ENCODE results near the gene SCAI.
"Not testable (repeated sequence)": the region's sequence is repeated elsewhere in the genome, so short reads cannot be mapped to it uniquely, and the experiment has no call there.

SCAI gene

DNA sequence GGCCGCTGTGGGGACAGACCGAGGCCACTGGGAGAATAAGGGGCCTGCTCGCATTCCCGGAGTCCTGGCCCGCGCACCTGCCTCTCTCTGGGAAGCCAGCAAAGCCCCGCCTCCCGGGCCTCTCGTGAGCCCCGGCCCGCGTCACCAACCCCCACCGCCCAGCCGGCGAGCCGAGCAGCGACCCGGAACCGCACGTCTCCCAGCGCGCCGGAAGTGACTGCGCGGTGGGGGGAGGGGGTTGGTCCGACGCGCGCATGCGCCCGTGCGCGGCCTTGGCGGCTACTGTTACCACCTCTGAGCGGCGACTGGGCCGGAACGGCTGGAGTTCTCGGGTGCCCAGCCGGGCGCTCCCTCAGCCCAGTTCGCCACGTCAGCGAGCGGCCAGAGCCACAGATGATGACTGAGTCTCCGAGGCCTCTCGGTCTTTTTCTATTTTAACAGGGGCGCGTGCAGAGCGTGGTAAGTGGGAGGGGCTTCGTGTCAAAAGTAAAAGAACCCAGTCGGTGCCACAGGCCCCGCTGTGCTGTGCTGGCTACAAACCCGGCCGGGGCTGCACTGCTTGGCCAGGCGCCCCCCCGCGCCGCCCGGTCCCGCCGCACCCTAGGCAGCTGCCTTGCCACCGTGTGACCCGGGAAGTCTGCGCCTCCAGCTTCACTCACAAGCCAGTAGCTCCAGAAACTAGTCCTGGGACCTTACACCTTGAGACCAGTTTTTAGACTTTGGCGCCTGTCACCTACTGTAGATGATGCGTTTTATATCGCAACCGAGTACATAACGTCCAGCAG, 202.2 kb downstream of the SCAI start, which contains the start of gene GOLGA1:
GOLGA1 (minus strand) TSS at position 190 of the 785 bp plus-strand sequence. CDS start 2,372 bp downstream, outside the sequence.
- DNase-seq = peak; percentile 96

DNA sequence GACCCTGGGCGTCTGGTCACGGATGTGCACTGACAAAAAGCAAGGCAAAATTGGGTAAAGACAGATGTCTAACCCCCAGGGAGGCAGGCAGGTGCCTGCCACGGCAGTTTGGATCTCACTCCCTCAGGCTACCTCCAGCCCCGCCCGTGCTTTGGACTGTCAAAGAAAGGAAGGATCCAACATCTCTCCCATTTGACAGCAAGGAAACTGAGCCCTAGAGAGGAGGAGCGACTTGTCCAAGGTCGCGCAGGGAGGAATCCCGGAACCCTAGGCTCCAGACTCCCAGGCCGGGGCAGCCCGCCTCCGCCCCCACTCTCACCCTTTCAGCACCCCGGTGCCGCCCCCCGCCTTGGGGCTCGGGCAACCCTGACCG, 202.8 kb downstream of the SCAI start:
- DNase-seq = peak; percentile 70

DNA sequence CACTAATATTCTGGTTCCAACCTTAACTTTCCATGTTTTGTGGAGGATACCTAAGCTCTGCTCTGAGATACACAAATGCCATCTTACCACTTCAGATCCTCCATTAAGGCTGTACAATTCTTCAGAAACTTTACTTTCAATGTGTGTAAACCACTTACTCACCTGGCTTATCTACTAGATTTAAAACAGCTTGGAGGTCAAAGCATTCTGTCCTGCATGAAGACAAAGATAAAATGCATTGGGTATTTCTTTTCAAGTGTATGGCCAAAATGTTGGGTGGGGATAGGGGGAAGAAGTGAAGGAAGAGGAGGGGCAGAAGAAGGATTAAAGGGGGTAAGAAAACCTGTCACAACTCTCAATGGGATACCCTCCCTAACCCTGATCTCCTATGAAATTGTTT, 203.4 kb downstream of the SCAI start:
- peak; percentile 32 for DNase-seq

DNA sequence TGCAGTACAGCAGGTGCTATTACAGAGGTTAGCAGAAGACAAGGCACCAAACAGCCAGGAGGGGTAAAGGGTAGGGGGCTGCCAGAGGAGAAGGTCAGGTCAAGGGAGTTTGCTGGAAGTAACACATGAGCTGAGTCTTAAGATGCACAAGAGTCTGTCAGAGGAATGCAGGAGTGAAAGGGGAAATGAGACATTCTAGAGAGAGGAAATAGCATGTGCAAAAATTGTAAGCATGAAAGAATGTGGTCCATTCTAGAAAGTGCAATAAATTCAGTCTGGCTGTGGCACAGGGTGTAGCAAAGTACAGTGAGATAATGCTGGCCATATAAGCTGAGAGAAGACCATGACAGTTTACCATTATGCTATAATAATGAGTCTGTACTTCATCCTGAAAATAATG, 209.0 kb downstream of the SCAI start:
- DNase-seq = no peak

DNA sequence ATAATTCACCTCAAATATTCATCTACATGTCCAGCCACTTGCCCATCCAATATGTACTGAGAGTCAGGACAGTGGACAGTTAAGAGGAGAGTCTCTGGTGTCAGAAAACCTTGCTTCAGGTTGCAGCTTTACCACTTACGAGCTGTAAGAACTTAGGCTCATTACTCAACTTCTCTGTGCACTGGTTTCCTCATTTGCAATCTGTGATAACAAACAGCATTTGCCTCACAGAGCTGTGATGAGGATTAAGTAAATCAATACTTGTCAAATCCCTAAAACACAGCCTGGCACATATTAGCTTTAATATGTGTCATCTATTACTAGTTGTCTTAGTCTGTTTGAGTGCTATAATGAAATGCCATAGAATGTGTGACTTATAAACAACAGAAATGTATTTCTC, 211.0 kb downstream of the SCAI start:
- peak; percentile 68 for DNase-seq

DNA sequence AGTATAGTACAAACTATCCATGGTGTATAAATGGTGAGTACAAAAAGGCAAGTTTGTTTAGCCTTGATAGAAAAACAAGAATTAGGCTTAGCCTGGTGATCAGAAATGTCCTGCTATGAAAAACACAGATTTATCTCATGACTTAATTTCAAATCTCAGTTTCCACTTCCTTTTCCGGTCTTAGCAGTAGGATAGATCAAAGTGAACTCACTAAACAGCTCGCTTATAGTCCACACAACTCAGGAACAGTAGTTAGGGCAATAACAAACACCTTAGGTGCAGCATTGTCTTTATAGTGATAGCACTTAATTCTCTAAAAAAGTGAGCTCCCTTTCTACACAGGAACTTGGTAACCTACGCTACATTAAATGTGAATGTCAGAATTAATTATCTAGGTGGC, 213.9 kb downstream of the SCAI start:
- DNase-seq = no peak

DNA sequence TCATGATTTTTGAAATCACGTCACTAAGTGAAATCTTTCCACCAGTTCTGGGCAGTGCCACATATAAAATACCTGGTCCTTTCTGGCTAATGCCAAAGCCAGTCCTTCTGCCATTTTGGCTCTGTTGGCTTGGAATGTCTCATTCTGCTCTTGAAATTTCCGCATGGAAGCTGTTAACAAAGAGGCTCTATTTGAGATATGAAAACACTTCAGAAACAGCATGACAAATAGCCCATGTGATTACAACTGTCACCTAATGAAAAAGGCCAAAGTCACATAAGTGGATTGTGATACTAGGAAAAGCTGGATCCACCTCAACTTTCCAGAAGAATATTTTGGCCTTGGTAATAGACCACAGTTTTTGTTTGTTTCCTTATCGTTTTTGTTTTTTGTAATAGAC, 215.2 kb downstream of the SCAI start:
- no peak for DNase-seq

DNA sequence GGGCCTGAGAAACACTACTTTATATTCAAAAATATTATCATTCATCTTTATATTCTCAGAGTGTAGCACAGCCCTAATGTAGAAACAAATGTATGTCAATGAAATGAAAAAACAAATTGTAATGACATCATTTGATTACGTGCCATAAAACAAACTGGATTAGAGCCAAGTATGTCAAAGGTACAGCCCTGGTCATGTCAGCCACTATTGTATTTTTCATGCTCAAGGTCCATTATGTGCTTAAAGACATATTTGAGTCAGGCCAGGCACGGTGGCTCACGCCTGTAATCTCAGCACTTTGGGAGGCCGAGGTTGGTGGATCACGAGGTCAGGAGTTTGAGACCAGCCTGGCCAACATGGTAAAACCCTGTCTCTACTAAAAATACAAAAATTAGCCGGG, 222.9 kb downstream of the SCAI start:
- DNase-seq = not testable (repeated sequence)

DNA sequence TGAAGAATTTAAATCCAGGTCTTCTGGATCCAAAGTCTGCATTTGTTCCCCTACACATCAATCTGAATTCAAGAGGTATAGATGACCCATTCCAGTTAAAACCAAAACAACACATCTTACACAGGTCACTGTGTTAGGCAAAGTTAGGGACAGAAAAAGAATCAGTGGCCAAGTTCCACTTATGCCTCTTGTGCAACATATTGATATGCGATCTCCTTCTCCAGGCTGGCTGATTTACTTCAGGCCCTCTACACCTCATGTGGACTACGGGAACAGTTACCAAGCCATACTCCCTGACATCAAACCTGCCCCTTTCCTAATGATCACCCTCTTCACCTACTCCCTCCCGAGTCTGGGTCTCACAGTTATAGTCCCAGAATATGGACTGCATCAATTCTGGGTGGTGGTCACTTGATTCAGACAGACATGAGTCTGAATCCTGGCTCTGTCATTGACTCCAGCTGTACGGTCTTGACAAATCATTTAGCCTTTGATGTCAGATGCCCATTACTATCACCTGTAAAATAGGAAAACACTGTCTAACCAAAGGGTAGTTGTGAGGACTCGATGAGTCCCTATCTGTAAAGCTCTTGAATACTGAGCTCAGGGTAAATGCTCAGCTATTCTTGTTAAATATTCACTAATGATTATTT, 228.4 kb downstream of the SCAI start:
- DNase-seq = no peak

DNA sequence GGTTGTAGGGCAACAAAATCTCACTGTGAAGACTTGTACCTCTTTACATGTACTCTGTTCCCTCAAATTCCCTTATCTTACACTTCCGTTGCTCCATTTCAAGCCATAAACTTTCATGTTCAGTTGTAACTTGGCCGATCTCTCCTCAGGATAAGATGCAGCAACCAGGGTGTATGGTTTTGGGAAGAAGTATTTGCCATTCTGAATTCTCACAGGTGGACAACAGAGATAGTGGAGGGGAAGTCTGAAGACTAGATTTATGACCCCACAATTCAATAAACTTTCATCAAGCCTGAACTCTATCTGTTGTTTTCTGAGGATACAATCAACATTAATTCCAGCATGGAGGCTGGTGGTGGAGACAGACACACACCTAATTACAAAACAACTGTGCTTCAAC, 229.9 kb downstream of the SCAI start:
- DNase-seq = no peak

DNA sequence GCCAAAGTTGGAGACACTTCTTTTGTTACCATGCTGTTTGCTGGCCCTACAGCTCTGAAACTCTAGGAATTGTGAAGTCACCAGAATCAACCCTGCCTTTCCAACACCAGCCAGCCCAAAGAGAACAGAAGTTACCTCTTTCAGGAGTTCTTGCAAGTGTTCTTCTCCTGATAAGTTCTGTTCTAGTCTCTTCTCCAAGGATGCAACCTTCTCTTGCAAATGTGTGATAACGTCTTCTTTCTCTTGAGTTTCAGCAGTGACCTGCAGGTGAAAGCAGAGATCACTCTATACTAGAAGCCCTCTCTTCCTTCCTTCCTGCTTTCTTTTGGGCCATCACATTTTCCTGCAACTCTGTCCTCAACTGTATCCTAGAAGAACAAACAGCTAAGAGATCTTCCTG, 231.6 kb downstream of the SCAI start:
- no peak for DNase-seq

DNA sequence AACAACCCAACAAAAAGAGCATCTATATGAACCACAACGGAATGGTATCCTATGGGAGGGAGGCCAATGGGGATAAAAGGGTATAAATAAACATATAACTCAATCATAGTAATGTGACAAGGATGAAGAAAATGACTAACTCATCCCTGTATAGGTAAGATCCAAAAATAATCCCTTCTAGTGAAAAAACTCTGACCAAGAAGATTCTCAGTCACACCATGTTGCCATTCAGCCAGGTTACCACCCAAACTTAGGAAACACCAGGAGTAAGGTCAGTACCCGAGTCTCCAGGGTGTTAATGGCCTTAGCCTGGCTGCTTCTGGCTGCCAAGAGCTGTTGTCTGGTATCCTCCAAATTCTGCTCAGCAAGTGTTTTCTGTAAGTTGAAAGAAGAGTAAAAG, 235.2 kb downstream of the SCAI start:
- DNase-seq = no peak

DNA sequence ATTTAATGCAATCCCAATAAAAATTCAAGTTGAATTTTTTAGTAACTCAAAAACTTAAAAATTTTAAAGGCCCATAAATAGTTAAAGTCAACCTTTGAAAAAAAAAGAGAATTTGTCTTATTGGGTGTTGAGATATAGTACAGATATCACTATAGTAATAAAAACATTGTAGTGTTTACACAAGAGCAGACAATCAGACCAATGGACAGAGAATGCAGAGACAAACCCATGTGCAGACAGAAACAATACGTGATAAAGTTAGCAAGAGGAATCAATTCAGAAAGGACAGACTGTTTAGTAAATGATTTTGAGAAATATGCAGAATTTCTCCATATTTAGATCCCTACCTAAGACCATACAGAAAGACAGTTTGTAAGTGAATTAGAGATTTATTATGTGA, 236.4 kb downstream of the SCAI start:
- DNase-seq = no peak

DNA sequence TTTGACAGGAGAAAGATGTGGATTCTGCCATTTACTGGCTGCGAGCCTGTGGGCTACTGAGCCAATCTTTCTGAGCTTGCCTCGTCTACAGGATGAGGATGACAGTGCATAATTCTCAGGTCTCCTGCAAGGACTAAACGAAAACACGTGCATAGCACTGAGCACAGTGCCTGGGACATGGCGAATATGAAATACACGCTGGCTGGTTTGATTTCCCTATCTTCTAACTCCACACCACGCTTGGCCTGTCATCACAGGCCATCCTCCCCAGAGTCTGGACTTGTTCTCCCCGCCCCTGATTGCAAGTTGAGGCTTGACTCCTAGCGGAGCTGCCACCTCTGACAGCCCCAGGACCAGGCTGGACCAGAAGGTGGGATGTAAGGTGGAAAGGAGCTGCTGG, 243.5 kb downstream of the SCAI start:
- no peak for DNase-seq

DNA sequence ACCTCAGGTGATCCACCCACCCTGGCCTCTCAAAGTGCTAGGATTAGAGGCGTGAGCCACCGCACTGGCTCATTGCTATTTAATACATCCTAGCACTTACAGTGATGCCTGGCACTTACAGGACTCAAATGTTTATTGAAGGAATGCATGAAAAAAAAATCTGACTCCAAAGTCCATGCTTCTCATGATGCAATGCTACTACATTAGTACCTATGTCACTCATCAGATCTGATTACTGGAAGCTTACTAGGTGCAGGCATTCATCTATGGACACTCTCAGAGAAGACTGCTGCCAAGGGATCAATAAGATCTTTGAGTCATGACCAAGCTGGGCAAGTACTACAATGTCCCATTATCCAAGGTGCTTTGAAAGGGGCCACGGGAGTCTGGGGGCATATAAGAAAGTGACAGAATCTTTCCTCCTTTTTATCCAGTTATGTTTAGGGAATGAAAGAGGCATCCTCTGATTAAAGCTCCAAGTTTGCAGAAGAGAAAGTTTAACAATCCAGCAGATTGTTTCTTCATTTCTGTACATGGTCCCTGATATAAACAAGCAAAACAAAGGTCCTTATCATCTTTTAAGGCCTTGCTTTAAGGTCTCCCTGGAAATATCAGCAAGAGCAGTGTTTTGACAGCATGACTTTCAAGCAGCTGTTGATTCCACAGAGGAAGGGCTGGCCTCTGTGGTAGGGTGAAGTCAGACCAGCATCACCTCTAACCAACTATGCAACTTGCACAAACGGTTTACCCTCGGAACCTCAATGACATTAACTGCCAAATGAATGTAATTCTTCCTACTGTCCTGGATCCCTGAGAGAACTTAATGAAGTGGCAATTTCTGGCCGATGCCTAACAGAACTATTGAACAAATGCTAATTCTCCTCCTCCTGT, 245.5 kb downstream of the SCAI start:
- DNase-seq = no peak

DNA sequence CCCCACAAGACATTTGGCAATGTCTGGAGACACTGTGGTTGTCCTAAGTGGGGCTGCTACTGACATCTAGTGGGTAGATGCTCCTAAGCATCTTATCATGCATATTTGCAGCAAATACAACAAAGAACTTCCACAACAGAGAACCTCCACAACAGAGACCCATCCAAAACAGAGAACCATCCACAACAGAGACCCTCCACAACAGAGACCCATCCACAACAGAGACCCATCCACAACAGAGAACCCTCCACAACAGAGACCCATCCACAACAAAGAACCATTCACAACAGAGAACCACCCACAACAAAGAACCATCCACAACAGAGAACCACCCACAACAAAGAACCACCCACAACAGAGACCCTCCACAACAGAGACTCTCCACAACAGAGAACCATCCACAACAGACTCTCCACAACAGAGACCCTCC, 248.6 kb downstream of the SCAI start:
- DNase-seq = peak; percentile 60

DNA sequence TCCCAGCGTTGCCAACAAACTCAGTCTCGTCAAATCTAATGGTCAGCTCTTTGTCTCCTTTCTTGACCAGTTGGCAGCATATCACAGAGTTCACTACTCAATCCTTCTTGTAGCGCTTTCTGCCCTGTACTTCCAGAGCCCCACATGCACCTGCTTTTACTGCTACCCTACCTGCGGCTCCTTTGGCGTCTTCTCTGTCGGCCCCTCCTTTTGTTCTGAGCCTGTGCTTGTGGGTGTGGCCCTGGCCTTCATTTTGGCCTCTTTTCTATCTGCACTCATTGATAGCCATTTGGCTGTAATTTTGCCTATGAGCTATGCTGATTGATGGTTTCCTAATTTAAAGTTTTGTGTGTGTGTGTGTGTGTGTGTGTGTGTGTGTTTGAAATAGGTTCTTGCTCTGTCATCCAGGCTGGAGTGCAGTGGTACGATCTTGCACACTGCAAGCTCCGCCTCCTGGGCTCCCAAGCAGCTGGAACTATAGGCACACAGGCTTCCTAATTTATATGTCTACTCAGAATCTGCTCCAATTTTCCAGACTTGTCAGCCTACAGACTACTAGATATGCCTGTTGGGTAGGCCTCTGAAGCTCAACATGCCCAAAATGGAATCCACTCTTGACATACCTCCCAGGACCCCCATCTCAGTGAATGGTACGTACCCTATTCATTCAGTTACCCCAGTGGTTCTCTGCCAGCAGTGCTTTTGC, 249.1 kb downstream of the SCAI start:
- DNase-seq = no peak
